NCI-H510A (cell line): Measurements from ENCODE around the gene PGBD2.
"Not testable (repeated sequence)": the region's sequence is repeated elsewhere in the genome, so short reads cannot be mapped to it uniquely, and the experiment has no call there.

ENCODE experiments used
- DNase-seq: peaks from one replicate; lab custom pipeline; 2025; lab: John Stamatoyannopoulos, UW

PGBD2 gene

DNA sequence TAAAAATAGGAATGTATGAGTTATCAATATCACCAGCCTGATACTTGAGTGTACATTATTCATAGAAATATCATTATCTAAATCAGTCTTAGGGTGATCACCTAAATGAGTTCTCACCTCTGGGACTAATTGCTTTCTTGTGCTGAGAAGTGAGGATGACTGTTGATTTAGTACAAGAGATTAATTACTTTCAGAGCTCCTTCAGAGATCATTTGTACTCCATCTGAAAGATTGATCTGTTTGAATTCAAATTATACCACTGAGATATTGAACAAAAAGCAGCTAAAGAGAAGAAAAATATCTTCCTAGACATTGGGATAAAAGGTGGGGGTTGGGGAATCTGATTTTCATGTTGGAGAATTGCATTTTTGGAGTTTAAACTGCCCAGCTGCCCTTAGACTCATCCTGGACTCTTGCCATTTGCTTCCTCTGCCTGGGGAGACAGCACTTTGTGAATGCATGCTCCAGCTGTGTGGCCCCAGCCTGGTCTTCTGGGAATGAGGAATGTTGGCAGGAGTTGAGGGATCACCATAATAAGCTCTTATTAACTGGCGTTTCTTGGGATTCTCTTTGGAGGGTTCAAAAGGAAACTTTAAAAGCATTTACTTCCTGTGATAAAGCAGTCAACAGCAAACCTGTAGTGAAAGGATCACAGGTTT lies 19.7 kb upstream of the PGBD2 start:
- DNase-seq: no peak

DNA sequence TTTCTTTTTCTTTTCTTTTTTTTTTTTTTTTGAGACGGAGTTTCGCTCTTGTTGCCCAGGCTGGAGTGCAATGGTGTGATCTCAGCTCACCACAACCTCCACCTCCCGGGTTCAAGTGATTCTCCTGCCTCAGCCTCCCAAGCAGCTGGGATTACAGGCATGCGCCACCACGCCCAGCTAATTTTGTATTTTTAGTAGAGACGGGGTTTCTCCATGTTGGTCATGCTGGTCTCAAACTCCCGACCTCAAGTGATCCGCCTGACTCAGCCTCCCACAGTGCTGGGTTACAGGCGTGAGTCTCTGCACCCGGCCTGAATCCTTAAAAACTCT lies 16.2 kb upstream of the PGBD2 start:
- DNase-seq: not testable (repeated sequence)

DNA sequence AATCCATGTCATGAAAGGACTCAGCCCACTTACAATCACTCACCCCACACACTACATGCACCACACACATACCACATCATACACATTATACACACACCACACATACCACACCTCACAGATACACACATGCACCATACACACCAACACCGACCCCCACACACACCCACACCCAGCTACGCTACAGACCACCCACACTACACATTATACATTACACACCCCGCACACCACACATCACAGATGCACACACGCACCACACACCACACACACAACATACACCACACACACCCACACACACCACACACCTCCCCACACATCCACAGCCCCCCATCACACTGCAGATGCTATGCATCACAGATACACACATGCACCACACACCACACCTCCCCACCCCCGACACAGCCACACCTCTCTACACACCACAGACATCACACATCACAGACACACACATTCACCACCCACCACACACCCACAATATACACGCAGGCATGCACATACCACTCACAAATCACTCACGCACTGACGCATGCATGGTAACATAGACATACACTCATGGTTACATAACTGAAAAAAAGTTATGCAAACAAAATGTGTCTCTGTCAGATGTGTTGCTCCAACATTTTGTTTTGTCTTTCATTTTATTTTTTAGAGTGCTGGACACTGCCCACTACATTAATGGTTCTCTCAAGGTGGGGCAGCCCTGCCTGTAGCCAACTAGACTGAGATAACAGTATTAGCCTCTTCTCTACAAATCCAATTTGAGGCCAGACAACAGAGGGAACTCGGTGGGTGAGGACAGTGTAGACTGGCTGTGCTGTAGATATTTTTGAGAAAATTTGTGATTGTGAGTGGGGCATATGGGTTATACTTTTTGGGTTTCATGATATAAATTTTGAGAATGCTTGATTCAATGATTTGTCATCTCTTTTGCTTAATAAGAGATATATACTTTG lies 15.2 kb upstream of the PGBD2 start:
- no peak for DNase-seq

DNA sequence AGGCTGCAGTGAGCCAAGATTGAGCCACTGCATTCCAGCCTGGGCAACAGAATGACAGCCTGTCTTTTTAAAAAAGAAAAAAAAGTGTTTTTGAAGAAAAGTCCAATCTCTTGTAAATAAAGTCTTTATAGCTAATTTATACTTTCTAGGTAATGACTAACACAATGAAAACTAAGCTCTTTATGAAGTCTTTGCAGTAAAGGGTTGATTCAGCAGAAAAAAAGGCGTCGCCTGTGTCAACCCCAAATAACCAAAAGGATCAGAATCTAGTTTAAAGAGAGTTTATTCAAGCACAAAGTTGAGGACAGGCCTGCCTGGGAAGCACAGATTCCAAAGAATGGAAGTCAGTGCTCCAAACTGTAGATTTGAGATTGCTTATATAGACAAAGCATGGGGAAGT lies 14.3 kb upstream of the PGBD2 start:
- DNase-seq: no peak

DNA sequence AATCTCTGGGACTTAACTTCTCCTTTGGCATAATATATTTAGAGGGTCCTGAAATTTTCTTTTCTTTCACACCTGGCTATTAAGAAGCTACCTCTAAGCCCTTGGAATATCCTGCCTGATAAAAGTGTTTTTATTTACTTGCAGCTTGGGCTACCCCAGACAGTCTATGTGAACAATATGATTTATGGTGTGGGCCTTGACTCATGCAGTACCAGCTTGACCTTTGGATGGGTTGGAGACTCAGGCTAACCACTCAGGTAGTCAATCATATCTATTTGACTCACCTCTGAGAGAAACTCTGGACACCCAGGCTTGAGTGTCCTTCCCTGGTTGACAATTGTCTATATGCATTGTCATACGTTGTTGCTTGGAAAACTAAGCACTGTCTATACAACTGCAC lies 13.4 kb upstream of the PGBD2 start:
- no peak for DNase-seq

DNA sequence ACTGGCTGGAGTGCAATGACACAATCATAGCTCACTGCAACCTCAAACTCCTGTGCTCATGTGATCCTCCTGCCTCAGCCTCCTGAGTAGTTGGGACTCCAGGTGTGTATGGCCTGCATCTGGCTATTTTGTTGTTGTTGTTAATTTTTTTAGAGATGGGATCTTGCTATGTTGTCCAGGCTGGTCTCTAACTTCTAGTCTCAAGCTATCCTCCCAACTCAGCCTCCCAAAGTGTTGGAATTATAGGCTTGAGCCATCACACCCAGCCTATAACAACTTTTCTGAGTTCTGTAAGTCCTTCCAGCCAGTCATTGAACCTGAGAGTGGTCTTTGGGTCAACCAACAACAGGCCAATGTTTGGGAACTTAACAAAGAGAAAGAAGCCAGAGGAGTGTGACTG lies 11.2 kb upstream of the PGBD2 start:
- DNase-seq: no peak

DNA sequence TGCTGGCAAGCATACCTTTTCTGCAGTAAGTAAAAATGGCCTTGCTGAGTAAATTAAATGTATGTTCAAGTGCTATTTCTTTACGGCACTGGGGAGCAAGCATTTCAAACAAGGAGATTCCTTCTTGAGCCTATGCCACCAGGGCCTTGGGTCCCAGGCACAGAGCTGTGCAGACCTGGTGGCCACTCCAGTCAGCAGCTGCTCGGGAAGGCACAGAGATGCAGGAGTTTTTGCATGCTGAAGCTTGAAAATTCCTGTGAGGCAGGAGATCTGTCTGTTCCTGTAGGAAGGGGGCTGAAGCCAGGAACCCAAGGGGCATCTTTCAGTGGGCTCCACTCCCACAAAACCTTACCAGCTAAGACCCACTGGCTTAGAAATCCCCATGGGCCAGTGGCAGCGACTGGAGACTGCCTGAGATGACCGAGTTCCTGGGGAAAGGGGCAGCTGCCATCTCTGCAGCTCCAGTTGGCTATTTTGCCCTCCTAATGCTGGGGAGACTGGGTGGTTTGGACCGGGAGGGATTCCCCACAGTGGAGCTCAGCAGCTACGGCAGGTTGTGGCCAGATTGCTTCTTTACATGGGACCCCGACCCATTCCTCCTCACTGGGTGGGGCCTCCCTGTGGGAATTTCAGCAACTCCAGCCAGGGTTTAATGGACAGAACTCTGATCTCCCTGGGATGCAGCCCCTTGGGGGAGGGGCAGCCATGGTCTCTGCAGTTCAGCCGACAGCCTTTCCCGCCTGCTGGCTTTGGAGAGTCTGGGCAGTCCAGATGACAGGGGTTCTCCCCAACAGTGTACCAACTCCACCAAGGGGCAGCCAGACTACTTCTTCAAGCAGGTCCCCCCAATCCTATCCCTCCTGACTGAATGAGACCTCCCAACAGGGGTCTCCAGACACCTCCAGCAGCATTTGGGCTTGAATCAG lies 8.4 kb upstream of the PGBD2 start:
- DNase-seq: no peak

DNA sequence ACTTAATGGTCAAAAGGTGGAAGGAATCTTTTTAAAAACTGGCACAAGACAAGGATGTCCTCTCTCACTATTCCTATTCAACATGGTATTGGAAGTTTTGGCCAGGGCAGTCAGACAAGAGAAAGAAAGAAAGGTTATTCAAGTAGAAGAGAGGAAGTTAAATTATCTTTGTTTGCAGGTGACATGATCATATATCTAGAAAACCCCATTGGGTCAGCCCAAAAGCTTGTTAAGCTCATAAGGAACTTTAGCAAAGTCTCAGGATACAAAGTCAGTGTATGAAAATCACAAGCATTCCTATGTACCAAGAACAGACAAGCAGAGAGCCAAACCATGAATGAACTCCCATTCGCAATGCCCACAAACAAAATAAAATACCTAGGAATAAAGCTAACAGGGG lies 5.4 kb upstream of the PGBD2 start:
- DNase-seq: no peak

DNA sequence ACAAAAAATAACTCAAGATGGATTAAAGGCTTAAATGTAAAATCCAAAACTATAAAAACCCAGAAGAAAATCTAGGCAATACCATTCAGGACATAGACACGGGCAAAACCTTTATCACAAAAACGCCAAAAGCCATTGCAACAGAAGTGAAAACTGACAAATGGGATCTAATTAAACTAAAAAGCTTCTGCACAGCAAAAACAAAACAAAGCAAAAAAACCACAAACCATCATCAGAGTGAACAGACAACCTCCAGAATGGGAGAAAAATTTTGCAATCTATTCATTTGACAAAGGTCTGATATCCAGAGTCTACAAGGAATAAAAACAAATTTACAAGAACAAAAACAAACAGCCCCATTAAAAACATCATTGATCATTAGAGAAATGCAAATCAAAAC lies 4.5 kb upstream of the PGBD2 start:
- no peak for DNase-seq

DNA sequence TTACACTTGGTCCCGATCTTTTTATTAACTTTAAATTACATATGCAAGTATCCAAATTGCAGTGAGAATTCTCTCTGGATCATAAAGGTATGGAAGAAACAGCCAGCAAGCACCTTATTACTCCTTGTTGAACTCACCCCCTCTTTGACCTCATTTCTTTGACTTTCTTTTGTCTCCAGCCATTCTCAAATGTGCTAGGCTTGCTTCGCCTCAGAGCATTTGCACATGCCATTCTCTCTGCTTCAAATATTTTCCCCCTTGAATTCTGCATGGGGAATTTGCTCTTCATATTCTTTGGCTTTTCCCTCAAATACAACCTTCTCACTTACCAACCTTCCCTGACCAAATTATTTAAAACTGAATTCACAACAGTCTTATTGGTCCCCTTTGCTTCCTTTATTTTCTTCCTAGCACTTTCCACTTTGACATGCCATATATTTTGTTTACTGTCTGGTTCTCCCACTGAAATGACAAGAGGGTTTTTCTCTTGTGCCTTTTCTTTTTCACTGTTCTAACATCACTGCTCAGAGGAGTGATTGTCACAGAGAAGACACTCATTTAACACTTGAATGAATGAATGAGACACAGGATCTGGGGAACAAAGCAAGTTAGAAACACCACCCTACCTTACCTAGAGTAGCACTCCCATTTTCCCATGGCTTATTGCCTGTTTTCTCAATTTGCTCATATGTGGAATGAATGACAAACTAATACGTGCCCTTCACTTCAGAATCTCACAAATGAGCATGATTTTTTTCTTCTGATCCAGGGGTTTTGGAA lies 1.4 kb upstream of the PGBD2 start:
- no peak for DNase-seq

DNA sequence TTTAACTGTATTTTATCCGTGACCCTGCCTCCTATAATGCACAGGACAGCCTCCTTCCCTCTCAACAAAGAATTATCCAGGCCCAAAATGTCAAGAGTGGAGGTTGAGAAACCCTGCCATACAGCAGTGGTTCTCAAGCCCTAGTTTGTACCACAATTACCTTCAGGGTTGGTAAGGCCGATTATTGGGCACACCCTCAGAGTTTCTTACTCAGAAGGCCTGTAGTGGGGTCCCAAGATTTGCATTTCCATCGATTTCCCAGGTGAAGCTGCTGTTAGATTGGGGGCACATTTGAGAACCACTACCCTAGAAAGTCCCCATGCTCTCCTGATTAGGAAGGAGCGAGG lies 400 bp upstream of the PGBD2 start:
- no peak for DNase-seq

DNA sequence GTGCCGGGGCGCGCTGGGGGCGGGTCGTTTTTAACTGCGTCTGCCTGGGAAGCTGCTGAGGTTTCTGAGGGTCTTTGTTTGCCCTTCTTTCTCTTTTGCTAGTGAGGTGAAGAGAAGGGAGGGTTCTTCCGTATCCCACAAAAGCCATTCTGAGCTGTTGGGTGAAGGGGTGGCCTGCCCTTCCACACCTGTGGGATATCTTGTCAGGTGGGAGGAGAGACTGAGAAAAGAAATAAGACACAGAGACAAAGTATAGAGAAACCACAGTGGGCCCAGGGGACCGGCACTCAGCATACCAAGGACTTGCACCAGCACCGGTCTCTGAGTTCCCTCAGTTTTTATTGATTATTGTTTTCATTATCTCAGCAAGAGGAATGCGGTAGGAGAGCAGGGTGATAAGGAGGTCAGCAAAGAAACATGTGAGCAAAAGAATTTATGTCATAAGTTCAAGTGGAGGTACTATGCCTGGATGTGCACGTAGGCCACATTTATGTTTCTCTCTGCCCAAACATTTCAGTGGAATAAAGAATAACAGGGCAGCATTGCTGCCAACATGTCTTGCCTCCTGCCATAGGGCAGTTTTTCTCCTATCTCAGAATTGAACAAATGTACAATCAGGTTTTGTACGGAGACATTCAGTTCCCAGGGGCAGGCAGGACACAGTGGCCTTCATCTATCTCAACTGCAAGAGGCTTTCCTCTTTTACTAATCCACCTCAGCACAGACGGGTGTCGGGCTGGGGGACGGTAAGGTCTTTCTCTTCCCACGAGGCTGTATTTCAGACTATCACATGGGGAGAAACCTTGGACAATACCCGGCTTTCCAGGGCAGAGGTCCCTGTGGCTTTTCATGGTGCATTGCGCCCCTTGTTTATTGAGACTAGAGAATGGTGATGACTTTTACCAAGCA lies 972 bp downstream of the PGBD2 start:
- no peak for DNase-seq

DNA sequence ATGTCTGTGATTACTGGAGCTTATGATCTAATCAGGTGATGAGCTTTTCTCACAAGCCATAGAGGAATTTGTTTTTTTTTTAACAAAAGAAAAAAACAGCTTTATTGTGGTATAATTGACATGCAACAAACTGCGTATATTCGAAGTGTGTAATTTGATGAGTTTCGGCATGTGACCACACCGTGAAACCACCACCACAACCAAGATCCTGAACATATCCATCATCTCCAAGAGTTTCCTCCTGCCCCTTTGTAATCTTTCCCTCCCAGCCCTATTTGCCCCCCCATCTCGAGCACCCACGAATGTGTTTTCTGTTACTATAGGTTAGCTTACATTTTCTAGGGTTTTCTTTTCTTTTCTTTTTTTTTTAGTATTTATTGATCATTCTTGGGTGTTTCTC lies 4.7 kb downstream of the PGBD2 start:
- no peak for DNase-seq

DNA sequence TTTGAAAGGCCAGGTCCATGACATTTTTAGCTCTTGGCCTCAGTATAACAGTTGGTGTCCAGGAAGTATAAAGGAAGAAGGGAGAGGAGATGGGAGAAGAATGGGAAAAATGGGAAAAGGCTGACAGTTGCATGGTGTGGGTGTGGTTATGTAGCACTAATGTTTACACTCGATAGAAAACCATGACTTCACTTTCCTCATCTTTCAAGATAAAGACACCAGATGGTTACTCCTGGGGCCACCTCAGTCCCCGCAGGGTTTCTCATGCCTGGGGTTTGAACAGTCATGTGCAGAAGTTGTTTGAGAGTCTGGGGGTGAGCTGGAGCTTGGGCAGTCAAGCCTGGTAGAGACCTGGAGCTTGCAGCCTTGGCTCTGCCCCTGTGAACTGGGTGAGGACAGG lies 7.9 kb downstream of the PGBD2 start:
- no peak for DNase-seq

DNA sequence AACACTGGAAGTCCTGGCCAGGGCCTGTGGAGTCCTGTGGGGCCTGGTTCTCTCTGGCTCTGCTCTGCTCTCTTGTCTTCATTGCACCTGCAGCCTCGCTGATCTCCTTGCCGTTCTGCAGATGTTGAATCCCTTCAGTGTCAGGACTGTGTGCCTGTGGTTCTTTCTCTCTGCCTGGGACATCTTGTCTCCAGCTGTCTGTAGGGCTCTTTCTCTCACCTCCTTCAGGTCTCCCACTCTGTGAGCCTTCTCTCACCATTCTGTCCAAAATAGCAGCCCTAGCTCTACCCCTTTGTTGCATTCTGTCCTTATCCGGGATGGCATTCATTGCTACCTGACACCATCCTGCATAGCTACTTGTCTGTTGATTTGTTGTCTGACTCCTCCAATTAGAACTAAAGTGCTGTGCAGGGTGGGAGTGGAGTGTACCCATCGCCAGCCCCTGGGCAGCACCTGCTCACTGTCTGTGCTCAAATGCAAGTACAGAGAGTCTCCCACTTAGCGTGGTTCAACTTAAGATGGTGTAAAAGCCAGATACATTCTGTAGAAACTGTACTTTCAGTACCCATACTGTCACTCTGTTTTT lies 8.9 kb downstream of the PGBD2 start:
- DNase-seq: no peak

DNA sequence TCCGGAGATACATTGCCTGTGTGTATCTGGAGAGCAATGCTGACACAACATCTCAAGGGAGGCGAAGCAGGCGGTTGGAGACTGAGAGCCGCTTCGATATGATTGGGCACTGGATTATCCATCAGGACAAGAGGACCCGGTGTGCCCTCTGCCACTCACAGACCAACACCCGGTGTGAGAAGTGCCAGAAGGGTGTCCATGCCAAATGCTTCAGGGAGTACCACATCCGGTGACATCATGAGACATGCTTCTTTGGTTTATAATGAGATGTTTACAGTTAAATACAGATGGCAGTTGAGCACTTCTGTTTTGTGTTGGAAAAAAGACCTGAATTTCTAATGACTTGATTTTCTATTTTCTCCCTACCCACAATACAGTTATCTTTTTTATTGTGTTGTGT lies 12.1 kb downstream of the PGBD2 start:
- no peak for DNase-seq

DNA sequence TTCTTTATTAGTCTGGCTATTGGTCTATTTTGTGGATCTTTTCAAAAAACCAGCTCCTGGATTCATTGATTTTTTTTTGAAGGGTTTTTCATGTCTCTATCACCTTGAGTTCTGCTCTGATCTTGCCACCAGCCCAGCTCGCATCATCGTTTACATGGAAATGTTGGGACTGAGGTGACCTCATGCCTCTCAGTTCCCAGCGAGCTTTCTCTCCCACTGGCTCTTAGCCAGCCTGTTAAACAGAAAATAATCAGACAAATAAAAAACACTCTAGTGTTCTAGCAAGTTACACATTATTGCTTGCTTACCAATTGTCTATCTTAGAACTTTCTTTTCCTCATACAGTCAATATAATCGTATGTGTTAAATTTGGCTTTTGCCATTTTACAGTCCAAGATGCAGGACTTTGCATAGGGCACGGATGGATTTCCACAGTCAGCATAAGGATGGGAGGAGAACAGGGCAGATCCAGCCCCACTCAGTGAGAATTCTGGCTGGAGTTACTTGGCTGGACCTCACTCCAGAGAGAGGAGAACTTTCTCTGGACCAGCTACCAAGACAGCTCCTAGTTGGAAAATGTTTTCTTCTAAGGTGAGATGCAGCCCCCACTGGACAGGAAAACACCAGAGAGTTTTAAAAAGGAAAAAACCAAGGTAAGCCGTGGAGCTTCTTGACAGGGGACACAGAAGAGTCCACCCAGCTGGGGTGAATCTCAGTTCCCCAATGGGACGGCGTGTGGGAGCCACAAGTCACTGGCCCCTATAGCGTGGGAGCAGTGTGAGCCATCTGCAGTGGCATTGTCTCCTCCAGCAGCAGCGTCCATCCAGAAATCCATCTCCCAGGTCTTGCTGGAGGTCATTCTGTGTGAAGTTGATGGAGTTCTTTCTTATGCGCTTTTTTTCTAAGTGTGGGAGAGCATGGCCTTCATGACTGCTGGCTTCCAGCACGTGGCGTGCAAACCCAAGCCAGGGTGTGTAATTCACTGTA lies 17.6 kb downstream of the PGBD2 start:
- DNase-seq: no peak

DNA sequence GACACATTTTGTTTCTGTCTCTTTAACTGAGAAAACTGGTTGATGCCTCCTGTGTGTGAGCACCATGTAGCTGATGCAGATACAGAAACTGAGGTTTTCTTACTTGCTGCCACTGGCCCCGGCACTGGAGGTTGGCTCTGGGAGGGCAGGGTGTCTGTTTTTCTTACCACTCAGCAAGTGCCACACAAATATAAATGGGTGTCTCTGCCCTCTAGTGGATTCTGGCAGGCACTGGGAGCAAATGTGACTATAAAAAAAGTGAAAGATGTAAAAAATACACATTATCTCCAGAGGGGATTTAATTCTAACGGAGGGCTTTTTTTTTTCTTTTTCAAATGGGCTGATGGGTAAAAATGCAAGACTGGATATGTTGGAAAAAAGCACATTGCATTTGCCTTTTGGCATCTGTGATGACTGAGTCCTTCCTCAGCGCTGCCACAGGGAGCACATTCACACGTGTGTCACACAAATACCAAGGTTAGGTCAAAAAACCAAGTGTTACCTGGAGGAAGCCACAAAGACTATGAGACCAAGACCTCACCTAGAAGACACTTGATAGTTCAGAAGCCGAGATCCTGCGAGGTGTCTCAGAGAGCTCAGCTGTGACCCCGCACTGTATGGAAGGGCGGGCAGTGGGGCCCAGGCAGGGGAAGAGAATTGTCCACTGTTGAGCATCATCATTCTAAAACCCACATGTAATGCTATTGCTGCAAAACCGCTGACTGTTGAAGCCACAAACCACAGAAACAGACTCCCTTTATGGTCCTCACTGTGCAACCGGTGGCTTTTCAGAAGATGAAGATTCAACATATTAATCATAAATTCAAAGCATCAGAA lies 18.9 kb downstream of the PGBD2 start:
- DNase-seq: no peak
